Panc1 (cell line): ENCODE data around the gene SLC6A17. TPM values are rescaled to one million over a fixed set of nuclear protein-coding genes. Genes with fewer than 3 reads are reported as not detected.

Experiments used
- ATAC-seq: fragments of 200-7000 bp; cut with Tn5 transposase; 2 replicates; pipeline ENCODE4 v1.9.1; 2020; ENCODE audit warnings: mild to moderate bottlenecking, moderate library complexity
- BruUV-seq: library from RNA; stranded (reverse); fragments of 400-500 nt; replicated peaks from 2 replicates; lab custom pipeline; 2021; lab: Mats Ljungman, UMichigan
- CTCF ChIA-PET: fragments of 300-600 bp; sonication (Branson Sonifier 250); formaldehyde crosslinking; loops from one replicate; lab custom pipeline; 2022; ENCODE audit warnings: antibody characterized with exemption; lab: Charles Lee
- POLR2A ChIA-PET: fragments of 300-600 bp; sonication (Branson Sonifier 250); formaldehyde crosslinking; loops from one replicate; lab custom pipeline; 2022; ENCODE audit warnings: antibody characterized with exemption; lab: Charles Lee
- DNase-seq: peaks from one replicate; pipeline ENCODE4 v3.0.0-alpha.2; 2010; ENCODE audit warnings: low read depth, low spot score
- H3K27ac ChIP-seq: 2 replicates; pipeline ENCODE4 v1.5.1; 2011; ENCODE audit warnings: mild to moderate bottlenecking, low read length, inconsistent platforms
- H3K27me3 ChIP-seq: fragments of 200-500 bp; sonication (Bioruptor generic); 2 replicates; pipeline ENCODE4 v1.6.0; 2014; ENCODE audit warnings: low read length, inconsistent platforms; ENCODE audit not compliant: control insufficient read depth, insufficient read depth
- H3K36me3 ChIP-seq: fragments of 200-500 bp; sonication (Bioruptor generic); 2 replicates; pipeline ENCODE4 v1.5.1; 2014; ENCODE audit warnings: inconsistent platforms, mild to moderate bottlenecking, low read length, moderate library complexity; ENCODE audit not compliant: control insufficient read depth, insufficient read depth
- H3K4me1 ChIP-seq: 2 replicates; pipeline ENCODE4 v1.5.1; 2011; ENCODE audit warnings: inconsistent platforms, mild to moderate bottlenecking, low read length, moderate library complexity; ENCODE audit not compliant: control insufficient read depth, insufficient read depth
- H3K4me3 ChIP-seq, 2 experiments: 2 replicates each; pipeline ENCODE4 v1.5.1; 2011 to 2012; ENCODE audit warnings: low read depth in 2 of 2, low read length in 2 of 2, mild to moderate bottlenecking in 2 of 2, inconsistent platforms in 1 of 2, moderate library complexity in 1 of 2
- H3K9me3 ChIP-seq: fragments of 200-500 bp; sonication (Bioruptor generic); 2 replicates; pipeline ENCODE4 v1.5.1; 2014; ENCODE audit warnings: low read depth, mild to moderate bottlenecking, inconsistent platforms, low read length, moderate library complexity; ENCODE audit not compliant: control insufficient read depth, insufficient read depth
- CTCF ChIP-seq: fragments of 450-650 bp; IDR thresholded peaks from 2 replicates; pipeline ENCODE4 v1.5.1; 2017; ENCODE audit warnings: mild to moderate bottlenecking
- POLR2AphosphoS5 ChIP-seq: IDR thresholded peaks from 2 replicates; pipeline ENCODE4 v1.6.1; 2012; ENCODE audit warnings: mild to moderate bottlenecking, low read depth, low read length, moderate library complexity
- SIN3A ChIP-seq: IDR thresholded peaks from 2 replicates; pipeline ENCODE4 v1.6.1; 2012; ENCODE audit warnings: low read depth, mild to moderate bottlenecking, low read length, moderate library complexity, borderline replicate concordance; ENCODE audit not compliant: insufficient read depth
- TCF7L2 ChIP-seq: IDR thresholded peaks from 2 replicates; pipeline ENCODE4 v1.6.1; 2011; ENCODE audit warnings: mild to moderate bottlenecking, low read depth, low read length, inconsistent platforms
- in situ Hi-C: cut with HindIII; loops from 2 replicates; pipeline ENCODE4 v1.10.0; 2016; ENCODE audit warnings: low sequenced_read_pairs, low pct_unique_long_range_greater_than_20kb
- intact Hi-C: fragments of 100-400 bp; cut with micrococcal nuclease; formaldehyde crosslinking; loops from one replicate; pipeline ENCODE4 v1.10.0; 2022; ENCODE audit not compliant: unreplicated experiment
- total RNA-seq: library from RNA; stranded (reverse); gene quantifications from one replicate; pipeline ENCODE4 v1.2.1, GENCODE V29; 2021; ENCODE audit not compliant: unreplicated experiment
- TF ChIP-seq, protein P1 (sequence below), 2 experiments: IDR thresholded peaks; 2 replicates each; pipeline ENCODE4 v1.6.1; 2011 to 2012; ENCODE audit warnings: low read depth in 2 of 2, control low read depth in 1 of 2, low read length in 1 of 2, mild to moderate bottlenecking in 1 of 2, moderate library complexity in 1 of 2; ENCODE audit not compliant: insufficient read depth in 1 of 2

SLC6A17 gene
- total RNA-seq, 1 experiment from 2014 or later, result 5.7 TPM

- no peak for DNase-seq
- in situ Hi-C loops (no loop called here), intact Hi-C loops (no loop called here)
- Histone ChIP-seq H3K36me3 (no peaks in the 10 kb centered on the region), H3K9me3 (no peaks in the 10 kb centered on the region), H3K27ac (no peak overlapping the region), H3K4me1 (no peaks in the 10 kb centered on the region), H3K4me3 (no peak overlapping the region), H3K27me3 (peaks cover 2% of the 10 kb centered on the region; the same call in 1 of the 2 replicates)
- CTCF ChIA-PET, result no interaction called here
- ATAC-seq, result no peak
- TF ChIP-seq SIN3A, result no peak
- TF ChIP-seq, protein P1, sequence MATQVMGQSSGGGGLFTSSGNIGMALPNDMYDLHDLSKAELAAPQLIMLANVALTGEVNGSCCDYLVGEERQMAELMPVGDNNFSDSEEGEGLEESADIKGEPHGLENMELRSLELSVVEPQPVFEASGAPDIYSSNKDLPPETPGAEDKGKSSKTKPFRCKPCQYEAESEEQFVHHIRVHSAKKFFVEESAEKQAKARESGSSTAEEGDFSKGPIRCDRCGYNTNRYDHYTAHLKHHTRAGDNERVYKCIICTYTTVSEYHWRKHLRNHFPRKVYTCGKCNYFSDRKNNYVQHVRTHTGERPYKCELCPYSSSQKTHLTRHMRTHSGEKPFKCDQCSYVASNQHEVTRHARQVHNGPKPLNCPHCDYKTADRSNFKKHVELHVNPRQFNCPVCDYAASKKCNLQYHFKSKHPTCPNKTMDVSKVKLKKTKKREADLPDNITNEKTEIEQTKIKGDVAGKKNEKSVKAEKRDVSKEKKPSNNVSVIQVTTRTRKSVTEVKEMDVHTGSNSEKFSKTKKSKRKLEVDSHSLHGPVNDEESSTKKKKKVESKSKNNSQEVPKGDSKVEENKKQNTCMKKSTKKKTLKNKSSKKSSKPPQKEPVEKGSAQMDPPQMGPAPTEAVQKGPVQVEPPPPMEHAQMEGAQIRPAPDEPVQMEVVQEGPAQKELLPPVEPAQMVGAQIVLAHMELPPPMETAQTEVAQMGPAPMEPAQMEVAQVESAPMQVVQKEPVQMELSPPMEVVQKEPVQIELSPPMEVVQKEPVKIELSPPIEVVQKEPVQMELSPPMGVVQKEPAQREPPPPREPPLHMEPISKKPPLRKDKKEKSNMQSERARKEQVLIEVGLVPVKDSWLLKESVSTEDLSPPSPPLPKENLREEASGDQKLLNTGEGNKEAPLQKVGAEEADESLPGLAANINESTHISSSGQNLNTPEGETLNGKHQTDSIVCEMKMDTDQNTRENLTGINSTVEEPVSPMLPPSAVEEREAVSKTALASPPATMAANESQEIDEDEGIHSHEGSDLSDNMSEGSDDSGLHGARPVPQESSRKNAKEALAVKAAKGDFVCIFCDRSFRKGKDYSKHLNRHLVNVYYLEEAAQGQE (IDR thresholded peaks at IDR 0.05; ENCODE audit: insufficient read depth in 1 of 2, low read depth in 2 of 2, low read length in 1 of 2), result no peak
- TF ChIP-seq POLR2AphosphoS5, result no peak
- no peak for TF ChIP-seq TCF7L2
- POLR2A ChIA-PET, result no interaction called here
- BruUV-seq, result no TSS peak
Observed at GRCh38 chr1:110134050-110134595, 16.2 kb upstream of the SLC6A17 start.

GRCh38 chr1:110135246-110135645, 15.0 kb upstream of the SLC6A17 start:
- POLR2A ChIA-PET, result no interaction called here
- ATAC-seq (no peak), DNase-seq (no peak)
- intact Hi-C loops, result no loop called here
- BruUV-seq, result no TSS peak
- in situ Hi-C loops, result no loop called here
- TF ChIP-seq POLR2AphosphoS5 (no peak), SIN3A (no peak), CTCF (no peak), TCF7L2 (no peak)
- TF ChIP-seq, protein P1 (IDR thresholded peaks at IDR 0.05; ENCODE audit: insufficient read depth in 1 of 2, low read depth in 2 of 2, low read length in 1 of 2), result no peak
- no peaks in the 10 kb centered on the region for H3K4me1 ChIP-seq
- no peak overlapping the region for H3K4me3 ChIP-seq
- no peaks in the 10 kb centered on the region for H3K36me3 ChIP-seq
- H3K9me3 ChIP-seq, result no peaks in the 10 kb centered on the region
- H3K27me3 ChIP-seq, result peaks cover 5% of the 10 kb centered on the region; the same call in 1 of the 2 replicates
- H3K27ac ChIP-seq, result no peak overlapping the region
- CTCF ChIA-PET, result no interaction called here
